Endothelial cell (in vitro differentiated cells): Measurements from ENCODE around the gene RNASE4. TPM values are rescaled to one million over a fixed set of nuclear protein-coding genes. Genes with fewer than 3 reads are reported as not detected.

Experiments
- DNase-seq: peaks from one replicate; pipeline ENCODE4 v3.0.0; 2021; ENCODE audit warnings: low spot score
- H3K27ac Mint-ChIP-seq: one replicate; pipeline ENCODE4 v1.8.0; 2021; ENCODE audit warnings: mixed read lengths, inconsistent platforms; ENCODE audit not compliant: unreplicated experiment
- H3K27me3 Mint-ChIP-seq: one replicate; pipeline ENCODE4 v1.8.0; 2021; ENCODE audit warnings: mild to moderate bottlenecking, moderate library complexity, mixed read lengths, inconsistent platforms; ENCODE audit not compliant: unreplicated experiment
- H3K36me3 Mint-ChIP-seq: one replicate; pipeline ENCODE4 v1.8.0; 2021; ENCODE audit warnings: mild to moderate bottlenecking, low read depth, mixed read lengths, inconsistent platforms; ENCODE audit not compliant: unreplicated experiment
- H3K4me1 Mint-ChIP-seq: one replicate; pipeline ENCODE4 v1.8.0; 2021; ENCODE audit warnings: mild to moderate bottlenecking, mixed read lengths, inconsistent platforms; ENCODE audit not compliant: unreplicated experiment
- H3K4me3 Mint-ChIP-seq: one replicate; pipeline ENCODE4 v1.8.0; 2021; ENCODE audit warnings: mild to moderate bottlenecking, mixed read lengths, inconsistent platforms; ENCODE audit not compliant: unreplicated experiment
- H3K9me3 Mint-ChIP-seq: one replicate; pipeline ENCODE4 v1.8.0; 2021; ENCODE audit warnings: mixed read lengths, inconsistent platforms; ENCODE audit not compliant: unreplicated experiment
- total RNA-seq: library from RNA; stranded (reverse); fragmentation: NEBNext Ultra II Directional; extraction: Animal tissue kit (Norgen Biotek cat#: 25700); gene quantifications from one replicate; pipeline ENCODE4 v1.2.1, GENCODE V29; 2021; ENCODE audit not compliant: unreplicated experiment
- TF ChIP-seq, protein P1 (sequence below): fragments of 200-600 bp; sonication (generic); IDR thresholded peaks from one replicate; pipeline ENCODE4 v1.5.0; 2021; ENCODE audit warnings: antibody characterized with exemption; ENCODE audit not compliant: unreplicated experiment

RNASE4 gene
- total RNA-seq, 1 donor from 2014 or later: 1.0 TPM

DNA sequence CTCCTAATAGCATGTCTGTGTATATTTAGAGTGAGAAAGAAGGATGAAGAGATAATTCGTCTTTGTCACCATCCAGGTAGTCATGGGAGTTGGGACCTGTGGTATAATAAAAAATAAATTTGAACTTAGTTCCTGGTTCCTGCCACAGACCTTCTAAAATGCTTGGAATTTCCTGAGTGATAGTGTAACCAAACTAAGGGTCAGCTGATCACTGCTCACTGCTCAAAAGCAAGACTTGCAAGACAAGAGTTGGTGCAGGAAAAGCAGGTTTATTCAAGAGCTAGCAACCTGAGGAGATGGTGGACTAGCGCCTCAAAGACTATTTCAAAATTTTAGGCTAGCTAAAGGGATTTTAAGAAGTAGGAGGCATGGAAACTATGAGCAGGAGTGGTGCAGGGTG is 23.3 kb downstream of the RNASE4 start:
- Mint-ChIP-seq H3K27ac (peak overlapping the region; percentile 84), H3K27me3 (peaks cover 2% of the 10 kb centered on the region), H3K4me1 (peaks cover 12% of the 10 kb centered on the region), H3K36me3 (no peaks in the 10 kb centered on the region), H3K4me3 (no peak overlapping the region), H3K9me3 (peaks cover 6% of the 10 kb centered on the region)
- DNase-seq: no peak
- TF ChIP-seq, protein P1, sequence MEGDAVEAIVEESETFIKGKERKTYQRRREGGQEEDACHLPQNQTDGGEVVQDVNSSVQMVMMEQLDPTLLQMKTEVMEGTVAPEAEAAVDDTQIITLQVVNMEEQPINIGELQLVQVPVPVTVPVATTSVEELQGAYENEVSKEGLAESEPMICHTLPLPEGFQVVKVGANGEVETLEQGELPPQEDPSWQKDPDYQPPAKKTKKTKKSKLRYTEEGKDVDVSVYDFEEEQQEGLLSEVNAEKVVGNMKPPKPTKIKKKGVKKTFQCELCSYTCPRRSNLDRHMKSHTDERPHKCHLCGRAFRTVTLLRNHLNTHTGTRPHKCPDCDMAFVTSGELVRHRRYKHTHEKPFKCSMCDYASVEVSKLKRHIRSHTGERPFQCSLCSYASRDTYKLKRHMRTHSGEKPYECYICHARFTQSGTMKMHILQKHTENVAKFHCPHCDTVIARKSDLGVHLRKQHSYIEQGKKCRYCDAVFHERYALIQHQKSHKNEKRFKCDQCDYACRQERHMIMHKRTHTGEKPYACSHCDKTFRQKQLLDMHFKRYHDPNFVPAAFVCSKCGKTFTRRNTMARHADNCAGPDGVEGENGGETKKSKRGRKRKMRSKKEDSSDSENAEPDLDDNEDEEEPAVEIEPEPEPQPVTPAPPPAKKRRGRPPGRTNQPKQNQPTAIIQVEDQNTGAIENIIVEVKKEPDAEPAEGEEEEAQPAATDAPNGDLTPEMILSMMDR: no peak

DNA sequence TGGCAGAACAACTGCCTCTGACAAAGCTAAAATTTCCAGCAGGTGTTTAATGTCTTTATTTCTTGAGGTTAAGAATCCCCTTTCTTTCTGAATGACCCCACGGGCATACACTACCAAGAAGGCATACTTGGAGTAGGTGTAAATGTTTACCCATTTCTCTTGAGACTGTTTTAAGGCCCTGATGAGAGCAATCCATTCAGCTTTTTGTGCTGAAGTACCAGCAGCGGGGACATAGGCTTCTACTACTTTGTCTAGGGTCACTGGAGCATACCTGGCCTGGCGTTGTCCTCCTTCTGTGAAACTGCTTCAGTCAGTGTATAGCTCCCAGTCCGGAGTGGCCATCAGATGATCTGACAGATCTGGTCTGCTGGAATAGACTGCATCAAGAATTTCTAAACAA is 26.9 kb downstream of the RNASE4 start:
- Mint-ChIP-seq H3K4me1 (peaks cover 12% of the 10 kb centered on the region), H3K4me3 (no peak overlapping the region), H3K27ac (no peak overlapping the region), H3K9me3 (peaks cover 6% of the 10 kb centered on the region), H3K27me3 (peaks cover 2% of the 10 kb centered on the region), H3K36me3 (no peaks in the 10 kb centered on the region)
- TF ChIP-seq, protein P1: no peak
- DNase-seq: no peak

DNA sequence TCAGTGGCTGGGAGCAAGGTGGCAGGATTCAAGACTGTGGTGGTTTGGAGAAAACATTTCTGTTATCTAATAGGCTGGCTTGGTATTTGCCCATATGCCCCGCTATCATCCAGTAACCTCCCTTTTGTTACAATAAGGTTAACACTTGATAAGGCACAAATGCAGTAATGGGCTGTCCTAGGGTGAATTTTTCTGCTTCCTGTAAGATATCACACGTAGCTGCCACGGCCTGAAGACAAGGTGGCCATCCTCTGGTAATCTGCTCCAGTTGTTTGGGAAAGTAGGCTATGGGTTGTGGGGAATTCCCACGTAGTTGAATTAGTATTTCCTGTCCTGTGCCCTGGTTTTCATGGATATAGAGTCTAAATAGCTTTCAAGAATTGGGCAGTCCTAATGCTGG is 27.3 kb downstream of the RNASE4 start:
- Mint-ChIP-seq H3K27ac (no peak overlapping the region), H3K9me3 (peaks cover 6% of the 10 kb centered on the region), H3K27me3 (peaks cover 2% of the 10 kb centered on the region), H3K36me3 (no peaks in the 10 kb centered on the region), H3K4me3 (no peak overlapping the region), H3K4me1 (peaks cover 12% of the 10 kb centered on the region)
- TF ChIP-seq, protein P1: no peak
- no peak for DNase-seq

DNA sequence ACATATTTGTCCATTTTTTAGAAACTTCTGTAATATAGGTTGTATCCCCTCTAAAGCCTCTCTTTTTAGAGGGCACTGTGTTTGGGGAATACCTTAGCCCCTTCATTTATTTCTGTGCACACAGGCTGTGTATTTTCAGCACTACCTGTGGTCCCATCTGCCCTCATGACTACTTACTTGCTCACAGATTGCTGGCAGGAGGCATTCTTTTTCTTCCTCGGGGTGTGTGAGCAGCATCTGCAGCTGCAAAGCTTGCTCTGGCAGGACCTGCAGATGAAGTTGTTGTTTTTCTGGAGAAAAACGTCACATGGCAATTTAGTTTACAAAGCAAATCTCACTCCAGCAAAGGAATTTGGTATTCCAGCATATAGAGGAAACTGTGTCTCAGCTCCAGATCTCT is 28.5 kb downstream of the RNASE4 start:
- TF ChIP-seq, protein P1: no peak
- no peak overlapping the region for H3K4me3 Mint-ChIP-seq
- H3K9me3 Mint-ChIP-seq: no peaks in the 10 kb centered on the region
- no peak overlapping the region for H3K27ac Mint-ChIP-seq
- no peak for DNase-seq
- H3K36me3 Mint-ChIP-seq: no peaks in the 10 kb centered on the region
- peaks cover 6% of the 10 kb centered on the region for H3K4me1 Mint-ChIP-seq
- peaks cover 3% of the 10 kb centered on the region for H3K27me3 Mint-ChIP-seq

DNA sequence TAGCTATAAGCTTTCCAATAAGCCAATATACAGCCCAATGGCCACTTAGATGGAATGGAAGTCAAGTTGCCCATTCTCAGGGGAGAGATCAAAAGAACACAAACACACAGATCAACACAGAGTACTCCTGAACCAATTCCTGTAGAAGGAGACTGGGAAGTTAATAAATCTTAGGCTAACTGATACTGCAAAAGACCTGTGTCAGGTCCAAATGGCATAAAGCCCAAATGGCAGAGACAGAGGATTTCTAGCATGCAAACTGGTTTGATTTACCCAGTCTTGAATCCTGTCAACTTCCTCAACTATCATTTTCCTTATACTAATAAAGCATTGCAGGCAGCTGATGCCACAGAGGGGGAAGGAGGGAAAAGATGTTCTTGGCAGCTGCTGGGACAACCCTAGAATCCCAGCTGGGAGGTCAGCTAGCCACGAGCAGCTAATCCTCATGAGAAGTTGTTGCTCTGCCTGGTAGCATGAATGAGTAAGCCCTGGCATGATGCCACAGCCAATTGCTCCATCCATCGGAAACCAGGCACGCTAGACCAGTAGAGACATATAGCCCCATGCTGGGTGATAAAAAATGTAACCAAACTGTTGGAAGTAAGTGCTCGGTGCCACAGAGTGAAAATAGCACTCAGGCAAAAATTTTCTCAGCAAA is 30.4 kb downstream of the RNASE4 start:
- peaks cover 3% of the 10 kb centered on the region for H3K4me1 Mint-ChIP-seq
- no peaks in the 10 kb centered on the region for H3K36me3 Mint-ChIP-seq
- DNase-seq: no peak
- peaks cover 4% of the 10 kb centered on the region for H3K27me3 Mint-ChIP-seq
- TF ChIP-seq, protein P1: no peak
- no peak overlapping the region for H3K4me3 Mint-ChIP-seq
- no peaks in the 10 kb centered on the region for H3K9me3 Mint-ChIP-seq
- H3K27ac Mint-ChIP-seq: no peak overlapping the region
